Liver (tissue), 3 donors: ENCODE measurements around the gene OR5D13.

Source experiments
- CTCF ChIP-seq: fragments of 150-350 bp; IDR thresholded peaks from 2 replicates; pipeline ENCODE4 v1.5.1; 2017; ENCODE audit warnings: improper control_type of control experiment, low read depth, low read length; ENCODE audit not compliant: missing input control
- FOXA1 ChIP-seq: IDR thresholded peaks from 2 replicates; pipeline ENCODE4 v1.6.1; 2016; ENCODE audit warnings: antibody characterized with exemption
- RAD21 ChIP-seq, 2 donors: IDR thresholded peaks; 2 replicates each; pipeline ENCODE4 v1.6.1; 2016; ENCODE audit warnings: antibody characterized with exemption in 2 of 2, mild to moderate bottlenecking in 2 of 2
- donor health status: healthy.
- donor health status: healthy.

- no peak for TF ChIP-seq CTCF
- no peak for TF ChIP-seq RAD21 (IDR thresholded peaks at IDR 0.05)
- no peak for TF ChIP-seq FOXA1
Observed at GRCh38 chr11:55773138-55773537, at the start of gene OR5D13.
